Ovary (tissue), 9 donors: Measurements from ENCODE around the gene DDT. TPM values are rescaled to one million over a fixed set of nuclear protein-coding genes. Genes with fewer than 3 reads are reported as not detected.

Experiments used
- DNase-seq, 5 donors: peaks; one replicate each; pipeline ENCODE4 v3.0.0-alpha.2; 2019 to 2020
- H3K27ac ChIP-seq, 2 donors: fragments of 200-600 bp; one replicate each; pipeline versions ENCODE4 v1.5.1 to v1.8.0; 2019 to 2022
- H3K27me3 ChIP-seq: fragments of 200-600 bp; one replicate; pipeline ENCODE4 v1.8.0; 2022
- H3K36me3 ChIP-seq: fragments of 200-600 bp; sonication (generic); one replicate; pipeline ENCODE4 v1.5.1; 2019
- H3K4me1 ChIP-seq: one replicate; pipeline ENCODE4 v1.8.1; 2013; ENCODE audit warnings: mild to moderate bottlenecking, moderate library complexity; ENCODE audit not compliant: insufficient read depth
- H3K4me3 ChIP-seq: fragments of 200-600 bp; sonication (generic); one replicate; pipeline ENCODE4 v1.5.1; 2017
- H3K9me3 ChIP-seq, 2 donors: fragments of 200-600 bp in 1 of 2; sonication (generic) in 1 of 2; one replicate each; pipeline versions ENCODE4 v1.5.1 to v1.8.1; 2013 to 2019; ENCODE audit warnings: mild to moderate bottlenecking in 1 of 2, moderate library complexity in 1 of 2
- EP300 ChIP-seq: sonication (generic); formaldehyde crosslinking; IDR thresholded peaks from one replicate; pipeline ENCODE4 v1.6.1; 2017; ENCODE audit warnings: antibody characterized with exemption
- POLR2A ChIP-seq: fragments of 450-650 bp; IDR thresholded peaks from one replicate; pipeline ENCODE4 v1.6.1; 2017; ENCODE audit warnings: antibody characterized with exemption, mild to moderate bottlenecking, moderate library complexity
- WGBS, 3 donors: extraction: QIAGEN DNeasy Blood & Tissue Kit in 1 of 3; methylation state at CpG; one replicate each; pipeline versions ENCODE4 v1.1.5 to v1.1.7; 2013 to 2017; 5-methylcytosine and 5-hydroxymethylcytosine counted together
- intact Hi-C, 4 donors: fragments of 100-400 bp; cut with DNase I; formaldehyde crosslinking; loops; one replicate each; pipeline versions ENCODE4 v1.11.0 to v1.15.1; 2022 to 2023
- polyA plus RNA-seq, 2 donors: library from polyadenylated mRNA; stranded (reverse); fragments of 200-250 nt in 1 of 2; fragments of 350-450 nt in 1 of 2; fragmentation: Illumina TruSeq in 1 of 2; extraction: RNeasy Lipid Tissue Mini Kit (QIAGEN cat#74804) in 1 of 2; gene quantifications; one replicate each; pipeline ENCODE4 v1.2.3, GENCODE V29; 2013 to 2014
- total RNA-seq, 7 donors: library from RNA; depleted of rRNA in 2 of 7; stranded (reverse); fragments of >200 nt in 2 of 7; fragmentation: NEBNext Ultra II Directional in 3 of 7; extraction: Animal tissue kit (Norgen Biotek cat#: 25700) in 3 of 7; gene quantifications; one replicate each; pipeline versions ENCODE4 v1.1.0 to v1.2.4, GENCODE V29; 2016 to 2023
- TF ChIP-seq, protein P1 (sequence below), 3 donors: fragments of 450-650 bp in 2 of 3; fragments of 200-600 bp in 1 of 3; IDR thresholded peaks; one replicate each; pipeline versions ENCODE4 v1.5.1 to v1.8.0; 2016 to 2022; ENCODE audit warnings: antibody characterized with exemption in 3 of 3, mild to moderate bottlenecking in 1 of 3
- donor health status: DM: no; HTN: no; CAD: no; lungs with moderate emphysema.
- donor health status: DM: no; HTN: no; CAD: no.
- donor health status: Bipolar disorder and iron deficiency.
- donor health status: DM: yes; HTN: yes; CAD: no.
- donor health status: DM: no; HTN: no; CAD: no.
- donor health status: DM: yes; HTN: yes; CAD: no.

Gene DDT
- total and polyA plus RNA-seq, 9 donors: 34.6 to 236 (median 90.0) TPM

DNA sequence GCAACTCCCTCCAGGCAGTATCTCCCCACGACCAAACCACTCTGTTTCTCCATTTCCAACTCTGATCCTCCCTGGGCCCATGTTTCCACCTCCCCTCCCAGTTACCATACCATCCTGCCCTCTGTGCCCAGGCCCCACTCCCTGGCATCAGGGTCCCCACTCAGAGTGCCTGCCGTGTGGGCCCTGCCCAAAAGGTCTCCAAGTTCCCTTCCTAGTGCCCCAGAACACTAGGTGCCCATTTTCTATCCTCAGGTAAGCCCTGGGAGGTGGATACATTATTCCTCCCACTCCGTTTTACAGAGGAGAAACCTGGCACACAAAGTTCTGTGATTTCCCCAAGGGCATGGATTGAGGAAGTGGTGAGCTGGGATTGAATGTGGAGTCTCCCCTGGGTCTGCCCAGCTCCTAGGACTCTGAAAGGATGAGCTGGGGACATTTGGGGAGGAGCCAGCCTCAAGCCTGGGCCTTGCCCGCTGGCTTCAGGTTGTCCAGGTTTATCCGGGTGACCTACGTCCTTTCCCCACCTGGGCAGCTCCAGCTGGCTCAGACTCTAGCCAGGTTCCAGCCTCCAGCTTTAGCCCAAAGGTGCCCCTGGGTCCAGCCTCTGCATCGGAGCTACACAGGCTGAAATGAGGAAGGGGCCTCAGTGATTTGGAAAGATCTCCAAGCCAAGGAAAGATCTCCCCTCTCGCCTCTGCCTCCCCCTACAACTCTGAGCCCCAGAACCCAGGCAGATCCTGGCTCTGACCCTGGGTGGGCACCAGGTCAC lies 33.2 kb upstream of the DDT start:
- Histone ChIP-seq H3K4me3 (no peak overlapping the region), H3K4me1 (no peaks in the 10 kb centered on the region), H3K9me3 (no peaks in the 10 kb centered on the region), H3K27ac (no peak overlapping the region), H3K36me3 (no peaks in the 10 kb centered on the region), H3K27me3 (no peaks in the 10 kb centered on the region)
- intact Hi-C loops: loop anchor here in 1 of 4 donors (5.0 kb wide), 1 partner anchor 165 kb away; no protein-coding TSS in a partner anchor
- 76 to 81% (median 77%) methylated on average over 8 of the region's 8 CpGs for WGBS, 3 donors
- TF ChIP-seq, protein P1, sequence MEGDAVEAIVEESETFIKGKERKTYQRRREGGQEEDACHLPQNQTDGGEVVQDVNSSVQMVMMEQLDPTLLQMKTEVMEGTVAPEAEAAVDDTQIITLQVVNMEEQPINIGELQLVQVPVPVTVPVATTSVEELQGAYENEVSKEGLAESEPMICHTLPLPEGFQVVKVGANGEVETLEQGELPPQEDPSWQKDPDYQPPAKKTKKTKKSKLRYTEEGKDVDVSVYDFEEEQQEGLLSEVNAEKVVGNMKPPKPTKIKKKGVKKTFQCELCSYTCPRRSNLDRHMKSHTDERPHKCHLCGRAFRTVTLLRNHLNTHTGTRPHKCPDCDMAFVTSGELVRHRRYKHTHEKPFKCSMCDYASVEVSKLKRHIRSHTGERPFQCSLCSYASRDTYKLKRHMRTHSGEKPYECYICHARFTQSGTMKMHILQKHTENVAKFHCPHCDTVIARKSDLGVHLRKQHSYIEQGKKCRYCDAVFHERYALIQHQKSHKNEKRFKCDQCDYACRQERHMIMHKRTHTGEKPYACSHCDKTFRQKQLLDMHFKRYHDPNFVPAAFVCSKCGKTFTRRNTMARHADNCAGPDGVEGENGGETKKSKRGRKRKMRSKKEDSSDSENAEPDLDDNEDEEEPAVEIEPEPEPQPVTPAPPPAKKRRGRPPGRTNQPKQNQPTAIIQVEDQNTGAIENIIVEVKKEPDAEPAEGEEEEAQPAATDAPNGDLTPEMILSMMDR (IDR thresholded peaks at IDR 0.05): no peak
- TF ChIP-seq POLR2A: no peak
- TF ChIP-seq EP300: no peak
- DNase-seq: no peak

DNA sequence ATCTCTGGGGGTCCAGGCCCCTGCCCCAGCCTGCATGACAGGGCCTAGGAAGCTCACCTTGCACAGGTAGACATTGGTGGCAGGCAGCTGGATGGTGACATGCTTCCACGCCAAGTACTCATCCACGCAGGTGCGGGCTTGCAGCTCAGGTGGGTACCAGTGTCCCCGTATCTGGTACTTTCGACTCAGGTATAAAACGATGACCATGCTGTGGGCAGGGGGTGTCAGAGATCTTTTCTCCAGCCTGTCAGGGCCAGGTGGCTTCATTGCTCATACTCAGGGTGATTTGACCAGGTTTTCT lies 32.6 kb upstream of the DDT start:
- H3K27ac ChIP-seq: no peak overlapping the region
- no peak overlapping the region for H3K4me3 ChIP-seq
- H3K27me3 ChIP-seq: no peaks in the 10 kb centered on the region
- no peak for TF ChIP-seq POLR2A
- no peak for TF ChIP-seq EP300
- H3K4me1 ChIP-seq: no peaks in the 10 kb centered on the region
- no peak for DNase-seq
- WGBS, 3 donors: 86 to 89% (median 88%) methylated on average over 6 of the region's 6 CpGs
- H3K9me3 ChIP-seq: no peaks in the 10 kb centered on the region
- H3K36me3 ChIP-seq: no peaks in the 10 kb centered on the region
- intact Hi-C loops: loop anchor here in 1 of 4 donors (5.0 kb wide), 1 partner anchor 165 kb away; no protein-coding TSS in a partner anchor

DNA sequence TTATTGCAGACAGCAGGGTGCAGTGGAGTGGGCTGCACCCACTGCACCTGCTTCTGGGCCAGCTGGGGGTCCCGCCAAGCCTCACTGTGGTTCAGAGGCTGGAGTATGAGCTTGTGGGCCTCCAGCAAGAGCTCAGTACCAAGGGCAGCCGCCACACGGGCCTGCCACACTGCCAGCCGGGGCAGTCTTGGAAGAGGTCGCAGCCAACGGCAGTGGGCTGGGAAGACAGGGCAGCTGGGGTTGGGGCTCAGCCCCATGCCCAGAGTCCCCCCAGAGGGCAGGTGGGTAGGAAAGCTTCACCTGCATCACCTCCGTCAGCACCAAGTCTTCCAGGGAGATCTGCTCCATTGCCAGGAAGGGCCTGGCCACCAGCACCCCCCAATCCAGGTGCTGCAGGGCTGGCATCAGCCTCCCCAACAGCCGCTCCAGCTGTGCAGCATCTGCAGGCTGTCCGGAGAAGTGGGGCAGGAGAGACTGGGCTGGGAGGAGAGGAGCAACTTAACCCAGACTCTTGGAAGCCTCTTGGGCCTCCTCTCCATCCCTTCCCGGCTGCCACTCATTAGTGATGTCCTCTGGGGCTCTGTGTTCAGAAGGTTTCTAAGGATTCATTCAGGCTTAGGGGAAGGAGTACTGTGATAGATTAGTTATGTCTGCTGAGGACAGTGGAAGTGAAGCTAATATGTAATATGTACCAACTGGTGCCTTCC lies 32.1 kb upstream of the DDT start:
- intact Hi-C loops: loop anchor here in 1 of 4 donors (5.0 kb wide), 1 partner anchor 166 kb away; no protein-coding TSS in a partner anchor
- H3K4me3 ChIP-seq: no peak overlapping the region
- DNase-seq: no peak
- no peaks in the 10 kb centered on the region for H3K36me3 ChIP-seq
- TF ChIP-seq POLR2A (no peak), EP300 (no peak)
- TF ChIP-seq, protein P1 (IDR thresholded peaks at IDR 0.05): no peak
- no peak overlapping the region for H3K27ac ChIP-seq
- no peaks in the 10 kb centered on the region for H3K9me3 ChIP-seq
- H3K4me1 ChIP-seq: no peaks in the 10 kb centered on the region
- no peaks in the 10 kb centered on the region for H3K27me3 ChIP-seq
- 60 to 75% (median 74%) methylated on average over 10 of the region's 10 CpGs for WGBS, 3 donors

DNA sequence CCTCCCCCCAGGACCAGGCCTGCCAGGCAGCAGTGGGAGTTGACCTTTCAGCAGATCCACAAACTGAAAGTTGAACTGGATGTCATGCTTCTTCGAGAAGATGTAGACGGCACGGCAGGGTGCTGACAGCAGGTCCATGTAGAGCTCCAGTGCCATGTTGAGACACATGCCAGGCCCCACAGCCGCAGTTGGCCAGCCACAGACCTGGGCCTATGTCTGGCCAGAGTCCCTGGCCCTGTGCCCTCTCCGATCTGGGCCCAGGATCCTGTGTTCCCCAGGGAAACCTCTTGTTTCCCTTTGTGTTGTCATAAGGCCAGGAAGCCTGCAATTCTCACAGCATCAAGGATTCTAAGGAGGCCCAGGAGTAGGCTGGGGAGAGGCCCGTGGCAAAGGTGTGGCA lies 31.0 kb upstream of the DDT start, which contains the start of gene GSTT4:
Gene GSTT4 (minus strand): TSS at position 253 of the 400 bp plus-strand sequence. CDS start 97 bp downstream, at position 156.
- Histone ChIP-seq H3K4me3 (no peak within 1 kb of the TSS), H3K36me3 (no peaks in the 10 kb centered on the region), H3K27ac (no peak within 1 kb of the TSS), H3K9me3 (no peaks in the 10 kb centered on the region), H3K4me1 (no peaks in the 10 kb centered on the region), H3K27me3 (no peaks in the 10 kb centered on the region)
- peak in 1 of 5 donors; percentile 53 for DNase-seq
- intact Hi-C loops: loop anchor here in 1 of 4 donors (5.0 kb wide), 1 partner anchor 167 kb away; no protein-coding TSS in a partner anchor
- TF ChIP-seq POLR2A (no peak), EP300 (no peak)
- TF ChIP-seq, protein P1 (IDR thresholded peaks at IDR 0.05): no peak
- WGBS, 3 donors: 62 to 69% (median 65%) methylated on average over 6 of the region's 6 CpGs
